K562 (cell line): ENCODE measurements around the gene TTC32. TPM values are rescaled to one million over a fixed set of nuclear protein-coding genes. Genes with fewer than 3 reads are reported as not detected.

Experiments used
- ATAC-seq: fragments of 200-7000 bp; cut with Tn5 transposase; 3 replicates; pipeline ENCODE4 v1.9.1; 2020; ENCODE audit warnings: moderate library complexity
- BruUV-seq: library from RNA; stranded (reverse); fragments of 400-500 nt; replicated peaks from 2 replicates; lab custom pipeline; 2021; lab: Mats Ljungman, UMichigan
- CTCF ChIA-PET: fragments of 300-600 bp; formaldehyde crosslinking; extraction: SDS; loops from one replicate; lab custom pipeline; 2021; ENCODE audit warnings: low intra/inter-chr PET ratio; lab: Yijun Ruan, JAX
- POLR2A ChIA-PET: fragments of 300-600, 350-650 bp; sonication (Branson Sonifier 250); formaldehyde crosslinking; extraction: SDS; loops from one replicate; lab custom pipeline; 2021; ENCODE audit warnings: antibody characterized with exemption, inconsistent platforms; lab: Yijun Ruan, JAX
- DNase-seq, 4 experiments: peaks; one replicate each; pipeline versions ENCODE4 v3.0.0 to v3.0.0-alpha.2; 2011 to 2018; ENCODE audit warnings: low spot score in 3 of 4, mixed read lengths in 3 of 4; ENCODE audit errors: extremely low read depth in 1 of 4
- FAIRE-seq: peaks from 2 replicates; lab custom pipeline; 2011; peaks lifted over from hg19 to GRCh38; lab: Jason Lieb, UNC
- H2AFZ ChIP-seq: 2 replicates; pipeline ENCODE4 v1.6.0; 2011; ENCODE audit warnings: low read depth, low read length, control low read depth, inconsistent platforms
- H3K27ac ChIP-seq: fragments of 200-600 bp; 3 replicates; pipeline ENCODE4 v1.8.0; 2011; ENCODE audit warnings: low read depth, mild to moderate bottlenecking, control low read depth, inconsistent platforms, low read length, moderate library complexity, mixed read lengths; ENCODE audit errors: extremely low read depth
- H3K27me3 ChIP-seq, 2 experiments: fragments of 300-600 bp in 1 of 2; 2 replicates in 1 of 2; 3 replicates in 1 of 2; pipeline versions ENCODE4 v1.6.0 to v1.8.0; 2011; ENCODE audit warnings: inconsistent platforms in 2 of 2, low read length in 2 of 2, mild to moderate bottlenecking in 1 of 2, mixed read lengths in 1 of 2, moderate library complexity in 1 of 2; ENCODE audit not compliant: control insufficient read depth in 2 of 2, insufficient read depth in 2 of 2
- H3K36me3 ChIP-seq: fragments of 300-600 bp; 3 replicates; pipeline ENCODE4 v1.8.0; 2011; ENCODE audit warnings: mild to moderate bottlenecking, low read length, inconsistent platforms; ENCODE audit not compliant: control insufficient read depth, insufficient read depth
- H3K4me1 ChIP-seq, 2 experiments: fragments of 200-600 bp in 1 of 2; replicated peaks in 1 of 2; 2 replicates in 1 of 2; 3 replicates in 1 of 2; pipeline versions ENCODE4 v1.5.1 to v1.8.0; 2011; ENCODE audit warnings: inconsistent platforms in 2 of 2, low read length in 2 of 2, mild to moderate bottlenecking in 1 of 2, mixed read lengths in 1 of 2, moderate library complexity in 1 of 2; ENCODE audit not compliant: control insufficient read depth in 2 of 2, insufficient read depth in 2 of 2
- H3K4me2 ChIP-seq: 2 replicates; pipeline ENCODE4 v1.6.1; 2011; ENCODE audit warnings: low read length, control low read depth, inconsistent platforms, mixed read lengths; ENCODE audit not compliant: insufficient read depth
- H3K4me3 ChIP-seq: fragments of 200-600 bp; sonication (generic), shearing (Covaris generic); 2 replicates; pipeline ENCODE4 v1.5.1; 2016; ENCODE audit warnings: control low read depth, inconsistent platforms
- H3K79me2 ChIP-seq: fragments of 200-600 bp; 3 replicates; pipeline ENCODE4 v1.8.0; 2011; ENCODE audit warnings: low read length, inconsistent platforms; ENCODE audit not compliant: control insufficient read depth, insufficient read depth
- H3K9ac ChIP-seq, 2 experiments: 2 replicates each; pipeline versions ENCODE4 v1.6.0 to v1.6.1; 2011; ENCODE audit warnings: low read depth in 2 of 2, low read length in 2 of 2, control low read depth in 1 of 2, inconsistent platforms in 1 of 2, mild to moderate bottlenecking in 1 of 2, mixed read lengths in 1 of 2; ENCODE audit not compliant: insufficient read depth in 1 of 2
- H3K9me1 ChIP-seq: one replicate; pipeline ENCODE4 v1.6.0; 2011; ENCODE audit warnings: inconsistent platforms, mild to moderate bottlenecking, low read length, moderate library complexity; ENCODE audit not compliant: control insufficient read depth, insufficient read depth
- H3K9me3 ChIP-seq: replicated peaks from 2 replicates; pipeline ENCODE4 v1.5.1; 2011; ENCODE audit warnings: low read depth, low read length, inconsistent platforms; ENCODE audit not compliant: control insufficient read depth, insufficient read depth
- H4K20me1 ChIP-seq: replicated peaks from 2 replicates; pipeline ENCODE4 v1.6.1; 2011; ENCODE audit warnings: low read length, inconsistent platforms, mixed read lengths; ENCODE audit not compliant: control insufficient read depth, insufficient read depth
- AFF4 ChIP-seq: sonication (generic); formaldehyde crosslinking; IDR thresholded peaks from 2 replicates; pipeline ENCODE4 v1.8.0; 2023; ENCODE audit warnings: mild to moderate bottlenecking, missing genetic modification reagents
- ARID1B ChIP-seq: fragments of 450-650 bp; IDR thresholded peaks from 2 replicates; pipeline ENCODE4 v1.6.1; 2016; ENCODE audit warnings: antibody characterized with exemption, mild to moderate bottlenecking, inconsistent platforms
- CBFB ChIP-seq: sonication (generic); formaldehyde crosslinking; IDR thresholded peaks from 2 replicates; pipeline ENCODE4 v1.4.0; 2020; ENCODE audit warnings: mild to moderate bottlenecking, missing genetic modification reagents
- E2F5 ChIP-seq: sonication (generic); formaldehyde crosslinking; IDR thresholded peaks from 2 replicates; pipeline ENCODE4 v1.8.0; 2022; ENCODE audit warnings: mild to moderate bottlenecking, missing genetic modification reagents
- MAX ChIP-seq: sonication (generic); formaldehyde crosslinking; IDR thresholded peaks from 2 replicates; pipeline ENCODE4 v1.9.0; 2022; ENCODE audit warnings: mild to moderate bottlenecking, missing genetic modification reagents
- POU5F1 ChIP-seq: fragments of 150-350 bp; IDR thresholded peaks from 2 replicates; pipeline ENCODE4 v1.6.1; 2014; ENCODE audit warnings: borderline replicate concordance, low read length, low read depth, mild to moderate bottlenecking; ENCODE audit not compliant: partially characterized antibody
- PRMT5 ChIP-seq: sonication (generic); formaldehyde crosslinking; IDR thresholded peaks from 2 replicates; pipeline ENCODE4 v1.5.0; 2020; ENCODE audit warnings: missing genetic modification reagents
- RAD51 ChIP-seq: fragments of 450-650 bp; IDR thresholded peaks from 2 replicates; pipeline ENCODE4 v1.7.1; 2016; ENCODE audit warnings: low read depth, mild to moderate bottlenecking, borderline replicate concordance
- SMAD4 ChIP-seq: fragments of 250-450 bp; sonication (Bioruptor Pico); conservative IDR thresholded peaks from 2 replicates; pipeline ENCODE4 v1.8.0; 2021; ENCODE audit warnings: inconsistent platforms, mild to moderate bottlenecking, moderate library complexity
- TAF7 ChIP-seq: fragments of 450-650 bp; IDR thresholded peaks from 2 replicates; pipeline ENCODE4 v1.6.1; 2016; ENCODE audit warnings: missing genetic modification characterization, missing compliant biosample characterization
- ZNF197 ChIP-seq: fragments of 200-800 bp; sonication (Bioruptor generic); IDR thresholded peaks from 2 replicates; pipeline ENCODE4 v1.6.1; 2016; ENCODE audit warnings: low read depth, missing genetic modification characterization, missing compliant biosample characterization
- ZNF224 ChIP-seq: sonication (generic); formaldehyde crosslinking; IDR thresholded peaks from 2 replicates; pipeline ENCODE4 v1.8.0; 2022; ENCODE audit warnings: mild to moderate bottlenecking, missing genetic modification reagents
- WGBS: fragments of 100-300 bp; shearing (Covaris generic); methylation state at CpG from one replicate; pipeline ENCODE4 v1.1.6; 2016; ENCODE audit warnings: low coverage, mixed read lengths; ENCODE audit not compliant: insufficient coverage; ENCODE audit errors: missing lambda C conversion rate; 5-methylcytosine and 5-hydroxymethylcytosine counted together
- in situ Hi-C: fragments of 300-500 bp; cut with MboI; formaldehyde crosslinking; loops from 4 replicates; pipeline ENCODE4 v1.15.0; 2018; ENCODE audit warnings: inconsistent platforms, mixed read lengths
- intact Hi-C: fragments of 100-400 bp; cut with micrococcal nuclease; formaldehyde crosslinking; loops from 2 replicates; pipeline ENCODE4 v1.14.2; 2022
- polyA plus RNA-seq, 8 experiments: library from polyadenylated mRNA; depleted of rRNA in 4 of 8; stranded (reverse) in 5 of 8; unstranded in 3 of 8; fragments of >200 nt; fragmentation: Nextera tagmentation in 2 of 8; fragmentation: Illumina TruSeq in 1 of 8; extraction: Ambion mirVana in 2 of 8; extraction: Trizol in 1 of 8; gene quantifications; 2 replicates each; pipeline versions ENCODE4 v1.2.1 to v1.2.3, GENCODE V29; 2011 to 2014; ENCODE audit warnings: inconsistent platforms in 1 of 8, missing spikeins in 1 of 8
- total RNA-seq, 7 experiments: library from RNA; depleted of rRNA in 6 of 7; stranded (reverse); fragments of >200 nt in 6 of 7; fragmentation: Illumina TruSeq in 2 of 7; extraction: Trizol in 2 of 7; gene quantifications; 2 replicates each; pipeline versions ENCODE4 v1.2.1 to v1.2.3, GENCODE V29; 2011 to 2021; ENCODE audit warnings: low replicate concordance in 1 of 7

TTC32 gene
- total and polyA plus RNA-seq, 9 of the 15 experiments (the other 6 are each of a cell fraction or from before 2014, with no cell fraction given), result 27.6 to 71.4 (median 52.6) TPM

- intact Hi-C loops, result no loop called here
- WGBS, result 35% methylated on average over 5 of the region's 5 CpGs
- Histone ChIP-seq H3K4me3 (no peak overlapping the region), H4K20me1 (no peaks in the 10 kb centered on the region), H3K4me2 (no peak overlapping the region), H3K4me1 (no peaks in the 10 kb centered on the region), H3K27me3 (no peaks in the 10 kb centered on the region), H3K9me1 (no peaks in the 10 kb centered on the region), H3K79me2 (no peaks in the 10 kb centered on the region)
- ChIA-PET CTCF (no interaction called here), POLR2A (interaction anchor here (0.6 kb wide), 1 partner anchor 1289 kb away, joined by 4 read pairs; no protein-coding TSS in a partner anchor)
- FAIRE-seq, result no peak
- no peak for DNase-seq
- TF ChIP-seq TAF7 (no peak), POU5F1 (no peak), ARID1B (no peak), CBFB (CRISPR knock-in tag) (no peak), AFF4 (CRISPR knock-in tag) (no peak), ZNF224 (CRISPR knock-in tag) (no peak), PRMT5 (CRISPR knock-in tag) (no peak), E2F5 (CRISPR knock-in tag) (no peak), SMAD4 (CRISPR knock-in tag) (no peak), MAX (CRISPR knock-in tag) (no peak), ZNF197 (CRISPR knock-in tag) (no peak), RAD51 (no peak)
- TF ChIP-seq, all 486 proteins: peak for 0
- Histone ChIP-seq H2AFZ (no peak overlapping the region), H3K27ac (no peak overlapping the region), H3K9me3 (peaks cover 4% of the 10 kb centered on the region; the same call in 1 of the 2 replicates), H3K36me3 (peaks cover 28% of the 10 kb centered on the region), H3K9ac (no peak overlapping the region)
- in situ Hi-C loops, result no loop called here
- no TSS peak for BruUV-seq
- ATAC-seq, result no peak
These were observed 31.7 kb upstream of the TTC32 start for GRCh38 chr2:19933351-19933981.
